ENCODE results near the gene TMCO6. TPM values are rescaled to one million over a fixed set of nuclear protein-coding genes. Genes with fewer than 3 reads are reported as not detected.
A peak's percentile ranks its signal among the peaks of the same experiment; 100 is the strongest.
"Not testable (repeated sequence)": the region's sequence is repeated elsewhere in the genome, so short reads cannot be mapped to it uniquely, and the experiment has no call there.

The TMCO6 gene
- total RNA-seq, 1 experiment from 2014 or later: 10.0 TPM

- in situ Hi-C loops (cut with HindIII; ENCODE audit: low pct_unique_long_range_greater_than_20kb, low sequenced_read_pairs): no loop called here
- no peak for DNase-seq (ENCODE audit: low read depth, low spot score)
These were observed 19.6 kb downstream of the TMCO6 start for GRCh38 chr5:140658870-140659269.

GRCh38 chr5:140660371-140660770, 21.1 kb downstream of the TMCO6 start:
- DNase-seq (ENCODE audit: low read depth, low spot score); in situ Hi-C loops (cut with HindIII; ENCODE audit: low pct_unique_long_range_greater_than_20kb, low sequenced_read_pairs): not testable (repeated sequence)

- no peak for DNase-seq (ENCODE audit: low read depth, low spot score)
- in situ Hi-C loops (cut with HindIII; ENCODE audit: low pct_unique_long_range_greater_than_20kb, low sequenced_read_pairs): no loop called here
These were observed 24.7 kb downstream of the TMCO6 start for GRCh38 chr5:140664030-140664358.

- DNase-seq (ENCODE audit: low read depth, low spot score): peak; percentile 94
- in situ Hi-C loops (cut with HindIII; ENCODE audit: low pct_unique_long_range_greater_than_20kb, low sequenced_read_pairs): no loop called here
These were observed 25.3 kb downstream of the TMCO6 start, which contains the start of gene WDR55 for GRCh38 chr5:140664359-140665119. WDR55 (plus strand) TSS chr5:140664904; CDS start chr5:140664913, 9 bp downstream.

GRCh38 chr5:140671035-140671434, 31.8 kb downstream of the TMCO6 start:
- in situ Hi-C loops (cut with HindIII; ENCODE audit: low pct_unique_long_range_greater_than_20kb, low sequenced_read_pairs); DNase-seq (ENCODE audit: low read depth, low spot score): not testable (repeated sequence)

GRCh38 chr5:140671472-140672125, 32.3 kb downstream of the TMCO6 start:
- in situ Hi-C loops (cut with HindIII; ENCODE audit: low pct_unique_long_range_greater_than_20kb, low sequenced_read_pairs): no loop called here
- no peak for DNase-seq (ENCODE audit: low read depth, low spot score)

GRCh38 chr5:140672455-140673186, 33.4 kb downstream of the TMCO6 start:
- no peak for DNase-seq (ENCODE audit: low read depth, low spot score)
- in situ Hi-C loops (cut with HindIII; ENCODE audit: low pct_unique_long_range_greater_than_20kb, low sequenced_read_pairs): no loop called here

GRCh38 chr5:140673187-140673976, 34.1 kb downstream of the TMCO6 start, which contains the start of gene DND1:
DND1 (minus strand) TSS chr5:140673576; CDS start chr5:140673542, 34 bp downstream.
- no peak for DNase-seq (ENCODE audit: low read depth, low spot score)
- in situ Hi-C loops (cut with HindIII; ENCODE audit: low pct_unique_long_range_greater_than_20kb, low sequenced_read_pairs): no loop called here

GRCh38 chr5:140674211-140674610, 35.0 kb downstream of the TMCO6 start:
- no peak for DNase-seq (ENCODE audit: low read depth, low spot score)

GRCh38 chr5:140674629-140675028, 35.4 kb downstream of the TMCO6 start:
- DNase-seq (ENCODE audit: low read depth, low spot score): no peak
- in situ Hi-C loops (cut with HindIII; ENCODE audit: low pct_unique_long_range_greater_than_20kb, low sequenced_read_pairs): no loop called here

More at GRCh38 chr5:140674211-140674610, 35.0 kb downstream of the TMCO6 start:
- in situ Hi-C loops (cut with HindIII; ENCODE audit: low pct_unique_long_range_greater_than_20kb, low sequenced_read_pairs): no loop called here

GRCh38 chr5:140677947-140678346, 38.7 kb downstream of the TMCO6 start:
- DNase-seq (ENCODE audit: low read depth, low spot score): no peak
- in situ Hi-C loops (cut with HindIII; ENCODE audit: low pct_unique_long_range_greater_than_20kb, low sequenced_read_pairs): no loop called here

GRCh38 chr5:140678993-140679392, 39.7 kb downstream of the TMCO6 start:
- DNase-seq (ENCODE audit: low read depth, low spot score): no peak
- in situ Hi-C loops (cut with HindIII; ENCODE audit: low pct_unique_long_range_greater_than_20kb, low sequenced_read_pairs): no loop called here

GRCh38 chr5:140690376-140690932, 51.2 kb downstream of the TMCO6 start:
- no peak for DNase-seq (ENCODE audit: low read depth, low spot score)
- in situ Hi-C loops (cut with HindIII; ENCODE audit: low pct_unique_long_range_greater_than_20kb, low sequenced_read_pairs): no loop called here

GRCh38 chr5:140690941-140691924, 52.0 kb downstream of the TMCO6 start, which contains the start of the genes HARS1 and HARS2:
HARS1 (minus strand) TSS chr5:140691370; CDS start chr5:140691304, 66 bp downstream.
HARS2 (plus strand) TSS chr5:140691455; CDS start chr5:140691649, 194 bp downstream.
- peak; percentile 95 for DNase-seq (ENCODE audit: low read depth, low spot score)
- in situ Hi-C loops (cut with HindIII; ENCODE audit: low pct_unique_long_range_greater_than_20kb, low sequenced_read_pairs): no loop called here

GRCh38 chr5:140694276-140694675, 55.0 kb downstream of the TMCO6 start:
- in situ Hi-C loops (cut with HindIII; ENCODE audit: low pct_unique_long_range_greater_than_20kb, low sequenced_read_pairs): no loop called here
- no peak for DNase-seq (ENCODE audit: low read depth, low spot score)
